GM08714 (cell line): Measurements from ENCODE around the gene MIPOL1.
"Not testable (repeated sequence)": the region's sequence is repeated elsewhere in the genome, so short reads cannot be mapped to it uniquely, and the experiment has no call there.

ENCODE experiments used
- H3K4me3 ChIP-seq: fragments of 200-500 bp; sonication (Bioruptor generic); 2 replicates; pipeline ENCODE4 v1.5.1; 2014; ENCODE audit warnings: mild to moderate bottlenecking, low read length, inconsistent platforms
- ZNF274 ChIP-seq: IDR thresholded peaks from 2 replicates; pipeline ENCODE4 v1.6.1; 2012; ENCODE audit warnings: mild to moderate bottlenecking, low read depth, low read length

MIPOL1 gene

GRCh38 chr14:37443461-37443860 is 245.7 kb downstream of the MIPOL1 start:
- no peak for TF ChIP-seq ZNF274

GRCh38 chr14:37447883-37448391 is 250.2 kb downstream of the MIPOL1 start:
- no peak overlapping the region for H3K4me3 ChIP-seq
- no peak for TF ChIP-seq ZNF274

More at GRCh38 chr14:37443461-37443860, 245.7 kb downstream of the MIPOL1 start:
- no peak overlapping the region for H3K4me3 ChIP-seq

- no peak for TF ChIP-seq ZNF274
- no peak overlapping the region for H3K4me3 ChIP-seq
Measured at GRCh38 chr14:37452323-37452722, 254.6 kb downstream of the MIPOL1 start.

- H3K4me3 ChIP-seq: no peak overlapping the region
- no peak for TF ChIP-seq ZNF274
Measured at GRCh38 chr14:37453985-37454384, 256.2 kb downstream of the MIPOL1 start.

GRCh38 chr14:37457334-37457733 is 259.6 kb downstream of the MIPOL1 start:
- no peak overlapping the region for H3K4me3 ChIP-seq
- no peak for TF ChIP-seq ZNF274

GRCh38 chr14:37462426-37462825 is 264.7 kb downstream of the MIPOL1 start:
- H3K4me3 ChIP-seq: not testable (repeated sequence)

- H3K4me3 ChIP-seq: no peak overlapping the region
Measured at GRCh38 chr14:37464192-37464858, 266.6 kb downstream of the MIPOL1 start.

GRCh38 chr14:37466003-37466622 is 268.4 kb downstream of the MIPOL1 start:
- TF ChIP-seq ZNF274: no peak
- H3K4me3 ChIP-seq: no peak overlapping the region

More at GRCh38 chr14:37464192-37464858, 266.6 kb downstream of the MIPOL1 start:
- no peak for TF ChIP-seq ZNF274

- no peak for TF ChIP-seq ZNF274
- H3K4me3 ChIP-seq: no peak overlapping the region
Measured at GRCh38 chr14:37466623-37467088, 268.9 kb downstream of the MIPOL1 start.

GRCh38 chr14:37469650-37470049 is 271.9 kb downstream of the MIPOL1 start:
- no peak for TF ChIP-seq ZNF274
- H3K4me3 ChIP-seq: no peak overlapping the region

- TF ChIP-seq ZNF274: no peak
- H3K4me3 ChIP-seq: no peak overlapping the region
Measured at GRCh38 chr14:37470251-37470650, 272.5 kb downstream of the MIPOL1 start.

GRCh38 chr14:37472906-37473305 is 275.2 kb downstream of the MIPOL1 start:
- no peak overlapping the region for H3K4me3 ChIP-seq
- no peak for TF ChIP-seq ZNF274

GRCh38 chr14:37474191-37474590 is 276.5 kb downstream of the MIPOL1 start:
- TF ChIP-seq ZNF274: no peak
- H3K4me3 ChIP-seq: no peak overlapping the region

GRCh38 chr14:37480446-37481290 is 282.9 kb downstream of the MIPOL1 start:
- no peak for TF ChIP-seq ZNF274
- H3K4me3 ChIP-seq: no peak overlapping the region
